ENCODE results near the gene C2orf76. TPM values are rescaled to one million over a fixed set of nuclear protein-coding genes. Genes with fewer than 3 reads are reported as not detected.

The C2orf76 gene
- total RNA-seq, 1 experiment from 2014 or later, result 5.7 TPM

- Histone ChIP-seq H3K23me2 (ENCODE audit: insufficient read length, low read depth, low read length, poor library complexity, severe bottlenecking) (no peaks in the 10 kb centered on the region), H3K79me2 (ENCODE audit: insufficient read depth, low read length) (no peaks in the 10 kb centered on the region), H3T11ph (ENCODE audit: low read length) (no peak overlapping the region), H4K20me1 (ENCODE audit: control insufficient read depth, insufficient read depth, insufficient read length) (no peaks in the 10 kb centered on the region), H3K9me3 (ENCODE audit: control insufficient read depth, low read depth, low read length) (peaks cover 11% of the 10 kb centered on the region), H3K4ac (ENCODE audit: low read depth, low read length) (no peak overlapping the region), H2BK5ac (ENCODE audit: insufficient read length, low read length) (no peak overlapping the region), H3K9ac (ENCODE audit: extremely low read depth, insufficient read length, low read length) (no peak overlapping the region), H3K14ac (ENCODE audit: insufficient read depth, low read length) (no peak overlapping the region), H3K23ac (ENCODE audit: insufficient read length, low read depth, low read length) (no peak overlapping the region), H2BK12ac (ENCODE audit: insufficient read length, low read depth, low read length) (no peak overlapping the region), H4K91ac (ENCODE audit: insufficient read length, low read depth, low read length) (no peak overlapping the region), H3K27me3 (ENCODE audit: insufficient read depth, low read length) (no peaks in the 10 kb centered on the region), H4K8ac (replicated peaks; ENCODE audit: insufficient read length, low read depth, low read length) (no peak overlapping the region), H3K4me2 (ENCODE audit: insufficient read depth, insufficient read length, low read length) (no peak overlapping the region), H3K18ac (ENCODE audit: insufficient read length, low read depth, low read length) (no peak overlapping the region), H2AK5ac (ENCODE audit: insufficient read length, low read length) (no peak overlapping the region), H2BK15ac (ENCODE audit: low read depth, low read length) (no peak overlapping the region), H4K5ac (ENCODE audit: insufficient read length, low read depth, low read length) (no peak overlapping the region), H3K4me1 (ENCODE audit: insufficient read depth, low read length) (no peaks in the 10 kb centered on the region), H2AFZ (ENCODE audit: low read length) (no peak overlapping the region), H2BK120ac (ENCODE audit: low read depth, low read length, poor library complexity, severe bottlenecking) (no peak overlapping the region), H3K56ac (ENCODE audit: insufficient read length, low read depth, low read length) (no peak overlapping the region), H2BK20ac (ENCODE audit: low read depth, low read length, poor library complexity, severe bottlenecking) (no peak overlapping the region), H3K79me1 (ENCODE audit: insufficient read depth, low read depth, low read length, poor library complexity, severe bottlenecking) (no peaks in the 10 kb centered on the region), H3K27ac (ENCODE audit: insufficient read length, low read depth, low read length) (no peak overlapping the region)
- WGBS (ENCODE audit: extremely low coverage, insufficient read length, low lambda C conversion rate), result no CpG with 5 or more reads among the region's 7 CpGs
- Mint-ChIP-seq H3K36me3 (ENCODE audit: insufficient read depth in 1 of 3, low read depth in 3 of 3) (peaks cover 23 to 27% (median 24%) of the 10 kb centered on the region in 3 experiments), H3K27ac (peak overlapping the region in 1 of 3 experiments; percentile 89; a peak in 1 of 7 replicates), H3K9me3 (peaks cover 6 to 10% of the 10 kb centered on the region in 2 experiments; a peak in 4 of 5 replicates), H3K4me1 (peaks cover 15 to 25% of the 10 kb centered on the region in 2 experiments), H3K27me3 (ENCODE audit: low read depth) (no peaks in the 10 kb centered on the region), H3K4me3 (no peak overlapping the region)
- no peak for DNase-seq
- TF ChIP-seq CTCF (conservative IDR thresholded peaks at IDR 0.05), result no peak
These were observed 10.8 kb upstream of the C2orf76 start for GRCh38 chr2:119377294-119377992.

All from H9 (cell line).